Ovary (tissue), 9 donors: ENCODE measurements around the gene MIOX. TPM values are rescaled to one million over a fixed set of nuclear protein-coding genes. Genes with fewer than 3 reads are reported as not detected.

ENCODE experiments used
- DNase-seq, 5 donors: peaks; one replicate each; pipeline ENCODE4 v3.0.0-alpha.2; 2019 to 2020
- H3K27ac ChIP-seq, 2 donors: fragments of 200-600 bp; one replicate each; pipeline versions ENCODE4 v1.5.1 to v1.8.0; 2019 to 2022
- H3K27me3 ChIP-seq: fragments of 200-600 bp; one replicate; pipeline ENCODE4 v1.8.0; 2022
- H3K36me3 ChIP-seq: fragments of 200-600 bp; sonication (generic); one replicate; pipeline ENCODE4 v1.5.1; 2019
- H3K4me1 ChIP-seq: one replicate; pipeline ENCODE4 v1.8.1; 2013; ENCODE audit warnings: mild to moderate bottlenecking, moderate library complexity; ENCODE audit not compliant: insufficient read depth
- H3K4me3 ChIP-seq: fragments of 200-600 bp; sonication (generic); one replicate; pipeline ENCODE4 v1.5.1; 2017
- H3K9me3 ChIP-seq, 2 donors: fragments of 200-600 bp in 1 of 2; sonication (generic) in 1 of 2; one replicate each; pipeline versions ENCODE4 v1.5.1 to v1.8.1; 2013 to 2019; ENCODE audit warnings: mild to moderate bottlenecking in 1 of 2, moderate library complexity in 1 of 2
- EP300 ChIP-seq: sonication (generic); formaldehyde crosslinking; IDR thresholded peaks from one replicate; pipeline ENCODE4 v1.6.1; 2017; ENCODE audit warnings: antibody characterized with exemption
- POLR2A ChIP-seq: fragments of 450-650 bp; IDR thresholded peaks from one replicate; pipeline ENCODE4 v1.6.1; 2017; ENCODE audit warnings: antibody characterized with exemption, mild to moderate bottlenecking, moderate library complexity
- WGBS, 3 donors: extraction: QIAGEN DNeasy Blood & Tissue Kit in 1 of 3; methylation state at CpG; one replicate each; pipeline versions ENCODE4 v1.1.5 to v1.1.7; 2013 to 2017; 5-methylcytosine and 5-hydroxymethylcytosine counted together
- intact Hi-C, 4 donors: fragments of 100-400 bp; cut with DNase I; formaldehyde crosslinking; loops; one replicate each; pipeline versions ENCODE4 v1.11.0 to v1.15.1; 2022 to 2023
- polyA plus RNA-seq, 2 donors: library from polyadenylated mRNA; stranded (reverse); fragments of 200-250 nt in 1 of 2; fragments of 350-450 nt in 1 of 2; fragmentation: Illumina TruSeq in 1 of 2; extraction: RNeasy Lipid Tissue Mini Kit (QIAGEN cat#74804) in 1 of 2; gene quantifications; one replicate each; pipeline ENCODE4 v1.2.3, GENCODE V29; 2013 to 2014
- total RNA-seq, 7 donors: library from RNA; depleted of rRNA in 2 of 7; stranded (reverse); fragments of >200 nt in 2 of 7; fragmentation: NEBNext Ultra II Directional in 3 of 7; extraction: Animal tissue kit (Norgen Biotek cat#: 25700) in 3 of 7; gene quantifications; one replicate each; pipeline versions ENCODE4 v1.1.0 to v1.2.4, GENCODE V29; 2016 to 2023
- TF ChIP-seq, protein P1 (sequence below), 3 donors: fragments of 450-650 bp in 2 of 3; fragments of 200-600 bp in 1 of 3; IDR thresholded peaks; one replicate each; pipeline versions ENCODE4 v1.5.1 to v1.8.0; 2016 to 2022; ENCODE audit warnings: antibody characterized with exemption in 3 of 3, mild to moderate bottlenecking in 1 of 3
- donor health status: DM: no; HTN: no; CAD: no; lungs with moderate emphysema.
- donor health status: DM: no; HTN: no; CAD: no.
- donor health status: Bipolar disorder and iron deficiency.
- donor health status: DM: yes; HTN: yes; CAD: no.
- donor health status: DM: no; HTN: no; CAD: no.
- donor health status: DM: yes; HTN: yes; CAD: no.

MIOX gene
- total and polyA plus RNA-seq, 9 donors, result 0.20 TPM; not detected in 8

DNA sequence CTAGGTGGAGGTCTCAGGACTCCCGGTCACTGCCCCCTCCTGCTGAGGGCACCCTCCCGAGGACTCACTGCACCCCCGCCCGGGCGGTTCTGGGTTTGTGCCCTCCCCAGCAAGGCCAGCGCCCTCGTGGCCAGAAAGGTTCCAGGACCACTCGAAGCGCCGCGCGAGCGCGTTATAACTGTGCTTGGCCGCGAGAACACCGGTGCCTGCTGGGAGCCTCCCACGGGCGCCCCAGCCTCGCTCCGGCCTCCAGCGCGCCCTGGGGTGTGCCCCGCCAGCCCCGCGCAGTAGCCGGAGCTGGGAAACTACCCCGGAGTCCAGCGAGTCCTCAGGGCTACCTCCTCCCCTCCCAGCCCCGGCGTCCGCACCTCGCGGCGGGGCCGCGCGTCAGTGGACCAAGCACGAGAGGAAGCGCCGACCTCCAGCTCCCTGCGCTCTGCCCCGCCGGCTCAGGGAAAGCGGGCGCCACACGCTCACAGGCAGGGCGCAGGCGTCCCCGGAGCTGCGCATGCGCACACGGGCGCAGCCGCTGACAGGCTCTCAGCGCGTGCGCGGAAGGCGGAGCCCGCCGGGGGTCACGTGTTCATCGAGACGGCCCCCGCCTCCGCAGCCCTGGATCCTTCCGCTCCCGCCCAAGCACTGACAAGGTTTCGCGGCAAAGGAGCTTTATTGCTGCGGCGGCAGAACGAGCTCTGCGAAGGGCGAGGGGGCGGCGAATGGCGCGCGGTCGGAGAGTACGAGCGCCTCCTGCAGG is 38.6 kb downstream of the MIOX start, which contains the start of gene SCO2:
Gene SCO2, minus strand, starts transcription at position 495 of the 754 bp plus-strand sequence. CDS start 1,187 bp downstream, outside the sequence.
- H3K9me3 ChIP-seq, result no peaks in the 10 kb centered on the region
- peak; percentile 96 to 98 (median 98) for DNase-seq
- H3K27me3 ChIP-seq, result no peaks in the 10 kb centered on the region
- H3K27ac ChIP-seq, result peak within 1 kb of the TSS; percentile 29 to 87
- no peaks in the 10 kb centered on the region for H3K36me3 ChIP-seq
- H3K4me3 ChIP-seq, result peak within 1 kb of the TSS; percentile 55
- intact Hi-C loops, result loop anchor here in 2 of 4 donors (10.0 kb wide), 2 partner anchors 270 to 280 kb away; partner anchors contain the start of genes HDAC10 (in 1 of the 2) and TUBGCP6 (in 1 of the 2)
- H3K4me1 ChIP-seq, result peaks cover 13% of the 10 kb centered on the region
- TF ChIP-seq, protein P1, sequence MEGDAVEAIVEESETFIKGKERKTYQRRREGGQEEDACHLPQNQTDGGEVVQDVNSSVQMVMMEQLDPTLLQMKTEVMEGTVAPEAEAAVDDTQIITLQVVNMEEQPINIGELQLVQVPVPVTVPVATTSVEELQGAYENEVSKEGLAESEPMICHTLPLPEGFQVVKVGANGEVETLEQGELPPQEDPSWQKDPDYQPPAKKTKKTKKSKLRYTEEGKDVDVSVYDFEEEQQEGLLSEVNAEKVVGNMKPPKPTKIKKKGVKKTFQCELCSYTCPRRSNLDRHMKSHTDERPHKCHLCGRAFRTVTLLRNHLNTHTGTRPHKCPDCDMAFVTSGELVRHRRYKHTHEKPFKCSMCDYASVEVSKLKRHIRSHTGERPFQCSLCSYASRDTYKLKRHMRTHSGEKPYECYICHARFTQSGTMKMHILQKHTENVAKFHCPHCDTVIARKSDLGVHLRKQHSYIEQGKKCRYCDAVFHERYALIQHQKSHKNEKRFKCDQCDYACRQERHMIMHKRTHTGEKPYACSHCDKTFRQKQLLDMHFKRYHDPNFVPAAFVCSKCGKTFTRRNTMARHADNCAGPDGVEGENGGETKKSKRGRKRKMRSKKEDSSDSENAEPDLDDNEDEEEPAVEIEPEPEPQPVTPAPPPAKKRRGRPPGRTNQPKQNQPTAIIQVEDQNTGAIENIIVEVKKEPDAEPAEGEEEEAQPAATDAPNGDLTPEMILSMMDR (IDR thresholded peaks at IDR 0.05), result peak; percentile 14 to 65 (median 58)
- peak; percentile 56 for TF ChIP-seq POLR2A
- no peak for TF ChIP-seq EP300
- 0% methylated on average over 56 to 84 of the region's 84 CpGs for WGBS, 3 donors

GRCh38 chr22:50525858-50526107 is 39.1 kb downstream of the MIOX start:
- DNase-seq, result no peak
- no peaks in the 10 kb centered on the region for H3K27me3 ChIP-seq
- no peaks in the 10 kb centered on the region for H3K36me3 ChIP-seq
- peaks cover 17% of the 10 kb centered on the region for H3K4me1 ChIP-seq
- H3K4me3 ChIP-seq, result peak overlapping the region; percentile 55
- WGBS, 3 donors, result 0% methylated on average over 3 to 33 of the region's 33 CpGs
- no peaks in the 10 kb centered on the region for H3K9me3 ChIP-seq
- intact Hi-C loops, result loop anchor here in 2 of 4 donors (10.0 kb wide), 2 partner anchors 271 to 281 kb away; partner anchors contain the start of genes HDAC10 (in 1 of the 2) and TUBGCP6 (in 1 of the 2)
- TF ChIP-seq POLR2A (no peak), EP300 (no peak)
- TF ChIP-seq, protein P1 (IDR thresholded peaks at IDR 0.05), result no peak
- H3K27ac ChIP-seq, result peak overlapping the region; percentile 29 to 87

DNA sequence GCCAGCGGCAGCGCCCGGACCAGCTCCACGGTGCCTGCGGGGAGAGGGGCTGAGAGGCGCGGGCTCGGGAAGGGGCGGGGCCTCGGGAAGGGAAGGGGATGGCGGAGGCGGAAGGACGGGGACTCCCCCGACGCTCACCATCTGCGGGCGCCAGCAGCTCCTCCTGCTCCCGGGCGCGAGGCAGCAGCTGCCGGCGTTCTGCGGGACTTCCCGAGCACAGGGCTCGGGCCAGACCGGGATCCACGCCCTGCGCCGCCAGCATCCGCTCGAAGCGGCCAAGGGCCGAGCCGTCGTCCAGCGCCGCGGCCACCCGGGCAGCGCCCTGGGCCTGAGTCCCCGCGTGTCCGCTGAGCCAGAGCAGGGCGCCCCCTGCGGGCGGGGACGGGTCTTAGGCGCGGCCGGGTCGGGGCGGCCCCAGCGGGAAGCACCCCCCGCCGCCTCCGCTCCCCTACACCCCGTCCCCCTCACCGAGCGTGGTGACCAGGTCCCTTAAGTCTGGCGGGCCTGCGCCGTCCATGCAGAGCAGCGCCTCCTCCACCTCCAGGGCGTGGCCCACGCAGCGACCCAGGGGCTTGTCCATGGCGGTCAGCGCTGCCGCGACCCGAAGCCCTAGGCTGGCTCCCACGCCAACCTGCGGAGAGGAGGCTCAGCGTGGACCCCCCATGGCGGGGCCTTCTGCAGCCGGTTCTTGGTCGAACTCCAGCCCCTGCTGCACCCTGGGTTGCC is 39.6 kb downstream of the MIOX start:
- peak; percentile 74 to 86 (median 85) for DNase-seq
- H3K9me3 ChIP-seq, result no peaks in the 10 kb centered on the region
- no peak for TF ChIP-seq POLR2A
- TF ChIP-seq, protein P1 (IDR thresholded peaks at IDR 0.05), result peak in 2 of 3 donors; percentile 6 to 50
- H3K4me3 ChIP-seq, result peak overlapping the region; percentile 55
- H3K27ac ChIP-seq, result peak overlapping the region; percentile 29 to 87
- intact Hi-C loops, result loop anchor here in 2 of 4 donors (10.0 kb wide), 2 partner anchors 271 to 281 kb away; partner anchors contain the start of genes HDAC10 (in 1 of the 2) and TUBGCP6 (in 1 of the 2)
- H3K36me3 ChIP-seq, result no peaks in the 10 kb centered on the region
- H3K4me1 ChIP-seq, result peaks cover 21% of the 10 kb centered on the region
- peaks cover 2% of the 10 kb centered on the region for H3K27me3 ChIP-seq
- 1 to 2% (median 1%) methylated on average over 56 to 77 of the region's 77 CpGs for WGBS, 3 donors
